Caco-2 (cell line): ENCODE data around the gene SLC39A10. TPM values are rescaled to one million over a fixed set of nuclear protein-coding genes. Genes with fewer than 3 reads are reported as not detected.

Experiments
- BruUV-seq: library from RNA; stranded (reverse); fragments of 400-500 nt; replicated peaks from 2 replicates; lab custom pipeline; 2021; lab: Mats Ljungman, UMichigan
- CTCF ChIA-PET: fragments of 300-600 bp; sonication (Branson Sonifier 250); formaldehyde crosslinking; loops from one replicate; lab custom pipeline; 2022; ENCODE audit warnings: antibody characterized with exemption; lab: Charles Lee
- POLR2A ChIA-PET: fragments of 300-600 bp; sonication (Branson Sonifier 250); formaldehyde crosslinking; loops from one replicate; lab custom pipeline; 2022; ENCODE audit warnings: antibody characterized with exemption; lab: Charles Lee
- DNase-seq, 2 experiments: peaks; one replicate each; pipeline versions ENCODE4 v3.0.0 to v3.0.0-alpha.2; 2020 to 2022
- H3K27me3 ChIP-seq: replicated peaks from 2 replicates; pipeline ENCODE4 v1.6.0; 2011; ENCODE audit warnings: low read length; ENCODE audit not compliant: control insufficient read depth, insufficient read depth
- H3K36me3 ChIP-seq: 2 replicates; pipeline ENCODE4 v1.5.1; 2011; ENCODE audit warnings: low read length; ENCODE audit not compliant: control insufficient read depth, insufficient read depth
- H3K4me1 ChIP-seq: fragments of 250-450 bp; sonication (Bioruptor Pico); 2 replicates; pipeline ENCODE4 v1.5.1; 2020; ENCODE audit warnings: mild to moderate bottlenecking
- H3K4me3 ChIP-seq: 2 replicates; pipeline ENCODE4 v1.5.1; 2011; ENCODE audit warnings: low read depth, mild to moderate bottlenecking, control low read depth, low read length
- H3K9me3 ChIP-seq: fragments of 250-450 bp; sonication (Bioruptor Pico); 2 replicates; pipeline ENCODE4 v1.5.1; 2020; ENCODE audit warnings: mild to moderate bottlenecking, moderate library complexity
- H3K27ac Mint-ChIP-seq: one replicate; pipeline ENCODE4 v1.8.0; 2022; ENCODE audit warnings: mixed read lengths; ENCODE audit not compliant: unreplicated experiment
- H3K27me3 Mint-ChIP-seq: one replicate; pipeline ENCODE4 v1.8.0; 2022; ENCODE audit warnings: mixed read lengths; ENCODE audit not compliant: insufficient read depth, unreplicated experiment
- H3K36me3 Mint-ChIP-seq: one replicate; pipeline ENCODE4 v1.8.0; 2022; ENCODE audit warnings: mild to moderate bottlenecking, mixed read lengths; ENCODE audit not compliant: insufficient read depth, unreplicated experiment
- H3K4me1 Mint-ChIP-seq: one replicate; pipeline ENCODE4 v1.8.0; 2022; ENCODE audit warnings: low read depth, mixed read lengths; ENCODE audit not compliant: unreplicated experiment
- H3K4me3 Mint-ChIP-seq: one replicate; pipeline ENCODE4 v1.8.0; 2022; ENCODE audit warnings: mild to moderate bottlenecking, moderate library complexity, mixed read lengths; ENCODE audit not compliant: unreplicated experiment
- H3K9me3 Mint-ChIP-seq: one replicate; pipeline ENCODE4 v1.8.0; 2022; ENCODE audit warnings: mixed read lengths; ENCODE audit not compliant: unreplicated experiment
- intact Hi-C: fragments of 100-400 bp; cut with micrococcal nuclease; formaldehyde crosslinking; loops from one replicate; pipeline ENCODE4 v1.10.0; 2022; ENCODE audit not compliant: unreplicated experiment
- total RNA-seq: library from RNA; stranded (reverse); gene quantifications from 2 replicates; pipeline ENCODE4 v1.2.3, GENCODE V29; 2022
- TF ChIP-seq, protein P1 (sequence below), 2 experiments: fragments of 200-600 bp in 1 of 2; IDR thresholded peaks; 1 replicate in 1 of 2; 2 replicates in 1 of 2; pipeline versions ENCODE4 v1.5.1 to v1.8.0; 2011 to 2022; ENCODE audit warnings: antibody characterized with exemption in 1 of 2, control low read depth in 1 of 2, inconsistent platforms in 1 of 2, low read depth in 1 of 2, low read length in 1 of 2, mild to moderate bottlenecking in 1 of 2, moderate library complexity in 1 of 2; ENCODE audit not compliant: insufficient read depth in 1 of 2, severe bottlenecking in 1 of 2, unreplicated experiment in 1 of 2

The SLC39A10 gene
- total RNA-seq, 1 experiment from 2014 or later = 45.5 TPM

DNA sequence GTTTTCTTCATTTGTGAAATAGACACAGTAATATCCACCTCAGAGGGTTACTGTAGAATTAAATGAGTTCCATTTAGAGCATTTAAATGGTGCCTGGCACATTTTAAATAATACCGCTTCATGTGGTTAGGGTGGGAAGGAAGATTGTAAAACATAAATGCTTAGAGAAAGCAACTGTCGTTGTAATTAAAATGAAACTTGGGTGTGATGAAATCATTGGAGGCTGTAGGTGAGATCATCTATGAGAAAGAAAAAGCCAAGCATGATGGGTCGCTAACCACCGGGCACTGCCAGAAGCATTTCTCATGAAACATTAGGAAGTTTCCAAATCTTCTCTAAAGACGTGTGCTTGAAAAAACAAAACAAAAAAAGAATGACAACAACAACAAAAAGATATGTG, 8.2 kb upstream of the SLC39A10 start:
- H3K27me3 Mint-ChIP-seq = no peaks in the 10 kb centered on the region
- intact Hi-C loops = no loop called here
- Histone ChIP-seq H3K36me3 (no peaks in the 10 kb centered on the region), H3K4me3 (no peak overlapping the region), H3K9me3 (no peaks in the 10 kb centered on the region), H3K4me1 (no peaks in the 10 kb centered on the region), H3K27me3 (no peaks in the 10 kb centered on the region)
- H3K4me1 Mint-ChIP-seq = no peaks in the 10 kb centered on the region
- no peak overlapping the region for H3K4me3 Mint-ChIP-seq
- CTCF ChIA-PET = no interaction called here
- BruUV-seq = no TSS peak
- TF ChIP-seq, protein P1, sequence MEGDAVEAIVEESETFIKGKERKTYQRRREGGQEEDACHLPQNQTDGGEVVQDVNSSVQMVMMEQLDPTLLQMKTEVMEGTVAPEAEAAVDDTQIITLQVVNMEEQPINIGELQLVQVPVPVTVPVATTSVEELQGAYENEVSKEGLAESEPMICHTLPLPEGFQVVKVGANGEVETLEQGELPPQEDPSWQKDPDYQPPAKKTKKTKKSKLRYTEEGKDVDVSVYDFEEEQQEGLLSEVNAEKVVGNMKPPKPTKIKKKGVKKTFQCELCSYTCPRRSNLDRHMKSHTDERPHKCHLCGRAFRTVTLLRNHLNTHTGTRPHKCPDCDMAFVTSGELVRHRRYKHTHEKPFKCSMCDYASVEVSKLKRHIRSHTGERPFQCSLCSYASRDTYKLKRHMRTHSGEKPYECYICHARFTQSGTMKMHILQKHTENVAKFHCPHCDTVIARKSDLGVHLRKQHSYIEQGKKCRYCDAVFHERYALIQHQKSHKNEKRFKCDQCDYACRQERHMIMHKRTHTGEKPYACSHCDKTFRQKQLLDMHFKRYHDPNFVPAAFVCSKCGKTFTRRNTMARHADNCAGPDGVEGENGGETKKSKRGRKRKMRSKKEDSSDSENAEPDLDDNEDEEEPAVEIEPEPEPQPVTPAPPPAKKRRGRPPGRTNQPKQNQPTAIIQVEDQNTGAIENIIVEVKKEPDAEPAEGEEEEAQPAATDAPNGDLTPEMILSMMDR (IDR thresholded peaks at IDR 0.05; ENCODE audit: insufficient read depth in 1 of 2, low read depth in 1 of 2, low read length in 1 of 2, severe bottlenecking in 1 of 2, unreplicated experiment in 1 of 2) = no peak
- H3K9me3 Mint-ChIP-seq = no peaks in the 10 kb centered on the region
- DNase-seq = no peak
- H3K27ac Mint-ChIP-seq = no peak overlapping the region
- no peaks in the 10 kb centered on the region for H3K36me3 Mint-ChIP-seq
- POLR2A ChIA-PET = no interaction called here

DNA sequence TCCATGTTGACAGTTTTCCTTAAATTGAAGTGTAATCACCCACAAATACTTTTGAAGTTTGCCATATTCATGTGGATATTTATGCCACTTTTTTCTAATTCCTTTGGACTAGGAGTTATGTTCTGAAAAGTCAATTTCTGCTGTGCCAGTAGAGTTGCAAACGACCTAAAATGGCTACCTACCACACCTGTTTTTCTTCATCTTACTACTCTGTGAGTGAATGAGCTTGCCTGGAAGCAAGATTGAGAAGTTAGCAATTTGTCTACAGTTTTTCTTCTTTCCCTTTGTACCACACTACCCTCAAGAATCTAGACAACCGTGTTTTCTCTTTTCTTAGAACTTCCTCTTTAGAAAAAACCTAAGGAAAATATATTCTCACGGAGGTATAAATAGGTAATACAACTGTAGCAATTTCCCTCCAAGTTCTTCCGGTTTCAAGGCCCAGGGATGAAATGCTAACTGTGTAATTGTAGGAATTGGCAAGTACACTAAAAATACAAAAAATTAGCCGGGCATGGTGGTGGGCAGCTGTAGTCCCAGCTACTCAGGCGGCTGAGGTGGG, 7.3 kb upstream of the SLC39A10 start:
- BruUV-seq = no TSS peak
- Histone ChIP-seq H3K4me1 (no peaks in the 10 kb centered on the region; the same call in 1 of the 2 replicates), H3K36me3 (no peaks in the 10 kb centered on the region), H3K4me3 (no peak overlapping the region), H3K27me3 (no peaks in the 10 kb centered on the region), H3K9me3 (no peaks in the 10 kb centered on the region)
- TF ChIP-seq, protein P1 (IDR thresholded peaks at IDR 0.05; ENCODE audit: insufficient read depth in 1 of 2, low read depth in 1 of 2, low read length in 1 of 2, severe bottlenecking in 1 of 2, unreplicated experiment in 1 of 2) = no peak
- H3K27me3 Mint-ChIP-seq = no peaks in the 10 kb centered on the region
- CTCF ChIA-PET = no interaction called here
- H3K9me3 Mint-ChIP-seq = no peaks in the 10 kb centered on the region
- POLR2A ChIA-PET = no interaction called here
- no peak overlapping the region for H3K4me3 Mint-ChIP-seq
- no peak for DNase-seq
- no peak overlapping the region for H3K27ac Mint-ChIP-seq
- intact Hi-C loops = no loop called here
- H3K36me3 Mint-ChIP-seq = no peaks in the 10 kb centered on the region
- H3K4me1 Mint-ChIP-seq = no peaks in the 10 kb centered on the region

DNA sequence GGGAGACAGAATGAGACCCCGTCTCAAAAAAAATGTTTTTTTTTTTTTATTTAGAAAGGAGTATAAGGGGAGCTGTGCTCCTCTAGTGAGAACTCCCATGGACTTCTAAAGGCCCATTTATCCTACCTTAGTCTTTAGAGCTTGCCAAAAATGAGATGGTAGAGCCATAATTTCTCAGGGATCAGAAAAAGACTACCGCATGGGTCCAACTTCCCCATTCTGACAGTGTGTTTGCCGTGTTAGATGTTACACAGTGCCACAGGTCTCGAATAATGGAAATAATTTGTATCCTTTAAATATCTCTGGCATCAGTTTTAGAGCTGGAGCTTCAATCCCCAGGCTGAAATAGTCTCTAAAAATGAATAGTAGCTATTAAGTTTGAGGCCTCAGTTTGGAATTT, 6.0 kb upstream of the SLC39A10 start:
- Mint-ChIP-seq H3K4me3 (no peak overlapping the region), H3K4me1 (peaks cover 3% of the 10 kb centered on the region), H3K27ac (no peak overlapping the region), H3K9me3 (no peaks in the 10 kb centered on the region), H3K27me3 (no peaks in the 10 kb centered on the region), H3K36me3 (no peaks in the 10 kb centered on the region)
- no peaks in the 10 kb centered on the region for H3K9me3 ChIP-seq
- ChIA-PET CTCF (interaction anchor here (0.6 kb wide), 1 partner anchor 65 kb away, joined by 4 read pairs; no protein-coding TSS in a partner anchor), POLR2A (interaction anchor here (0.7 kb wide), 1 partner anchor 19 kb away, joined by 4 read pairs; no protein-coding TSS in a partner anchor)
- H3K27me3 ChIP-seq = no peaks in the 10 kb centered on the region
- no peak for DNase-seq
- no TSS peak for BruUV-seq
- no peak overlapping the region for H3K4me3 ChIP-seq
- H3K36me3 ChIP-seq = no peaks in the 10 kb centered on the region
- TF ChIP-seq, protein P1 (IDR thresholded peaks at IDR 0.05; ENCODE audit: insufficient read depth in 1 of 2, low read depth in 1 of 2, low read length in 1 of 2, severe bottlenecking in 1 of 2, unreplicated experiment in 1 of 2) = no peak
- H3K4me1 ChIP-seq = peaks cover 5% of the 10 kb centered on the region
- intact Hi-C loops = no loop called here
